IMR-90 (cell line): Measurements from ENCODE around the gene PAFAH1B1.

Experiments
- CTCF ChIP-seq: conservative IDR thresholded peaks from 2 replicates; pipeline ENCODE4 v1.5.1; 2012; ENCODE audit warnings: mild to moderate bottlenecking, low read depth, low read length, improper control_type of control experiment
- FOS ChIP-seq: fragments of 150-350 bp; IDR thresholded peaks from 2 replicates; pipeline ENCODE4 v1.6.1; 2016; ENCODE audit warnings: low read depth, low read length
- MAFK ChIP-seq: IDR thresholded peaks from 2 replicates; pipeline ENCODE4 v1.6.1; 2012; ENCODE audit warnings: low read depth, low read length, improper control_type of control experiment

GRCh38 chr17:2545393-2545792, 48.1 kb upstream of the PAFAH1B1 start:
- TF ChIP-seq CTCF, result no peak
- no peak for TF ChIP-seq MAFK
- no peak for TF ChIP-seq FOS
